ENCODE data around the gene KLHL35.

DNA sequence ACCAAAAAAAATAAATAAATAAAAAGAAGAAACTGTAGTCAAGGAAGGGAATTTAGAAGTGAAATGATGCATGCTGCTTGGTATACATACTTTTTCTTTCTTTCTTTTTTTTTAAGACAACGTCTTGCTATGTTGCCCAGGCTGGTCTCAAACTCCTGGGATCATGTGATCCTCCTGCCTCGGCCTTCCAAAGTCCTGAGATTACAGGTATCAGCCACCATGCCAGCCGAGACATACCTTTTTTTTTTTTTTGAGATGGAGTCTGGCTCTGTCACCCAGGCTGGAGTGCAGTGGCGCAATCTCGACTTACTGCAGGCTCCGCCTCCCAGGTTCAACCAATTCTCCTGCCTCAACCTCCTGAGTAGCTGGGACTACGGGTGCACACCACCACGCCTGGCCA, 59.8 kb downstream of the KLHL35 start:
- no peak for TF ChIP-seq CTCF (IDR thresholded peaks at IDR 0.05; ENCODE audit: insufficient read depth, low read depth, low read length)
- no peak for TF ChIP-seq EZH2 (IDR thresholded peaks at IDR 0.05; ENCODE audit: insufficient read depth, low read length)

Data from astrocyte (in vitro differentiated cells and primary cell).